Body of pancreas (tissue), 4 donors: ENCODE measurements around the gene FCHSD2.

Experiments used
- POLR2A ChIP-seq, 3 donors: fragments of 450-650 bp; IDR thresholded peaks; one replicate each; pipeline ENCODE4 v1.6.1; 2016; ENCODE audit warnings: antibody characterized with exemption in 3 of 3, mild to moderate bottlenecking in 2 of 3
- TF ChIP-seq, protein P1 (sequence below), 7 experiments: fragments of 450-650 bp in 4 of 7; fragments of 200-600 bp in 3 of 7; sonication (generic) in 3 of 7; IDR thresholded peaks; one replicate each; pipeline ENCODE4 v1.5.1; 2016 to 2019; ENCODE audit warnings: antibody characterized with exemption in 7 of 7

DNA sequence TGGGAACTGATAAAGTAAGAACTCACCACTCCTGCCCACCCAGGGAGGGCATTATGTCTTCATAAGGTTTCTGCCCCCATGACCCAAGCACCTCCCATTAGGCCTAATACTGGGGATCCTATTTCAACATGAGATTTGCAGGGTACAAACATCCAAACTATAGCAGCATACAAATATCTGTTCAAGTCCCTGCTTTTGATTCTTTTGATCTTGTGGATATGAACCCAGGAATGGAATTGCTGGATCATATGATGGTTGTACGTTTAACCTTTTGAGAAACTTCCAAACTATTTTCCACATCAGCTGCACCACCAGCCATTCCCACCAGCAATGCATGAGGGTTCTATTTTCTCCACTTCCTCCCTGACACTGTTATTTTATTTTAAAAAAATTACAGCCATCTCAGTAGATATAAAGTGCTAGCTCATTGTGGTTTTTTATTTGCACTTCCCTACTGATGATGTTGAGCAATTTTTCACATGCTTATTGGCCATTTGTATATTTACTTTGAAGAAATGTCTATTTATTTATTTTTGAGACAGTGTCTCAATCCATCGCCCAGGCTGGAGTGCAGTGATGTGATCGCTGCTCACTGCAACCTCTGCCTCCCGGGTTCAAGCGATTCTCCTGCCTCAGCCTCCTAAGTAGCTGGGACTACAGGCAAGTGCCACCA is 335.0 kb downstream of the FCHSD2 start:
- TF ChIP-seq, protein P1, sequence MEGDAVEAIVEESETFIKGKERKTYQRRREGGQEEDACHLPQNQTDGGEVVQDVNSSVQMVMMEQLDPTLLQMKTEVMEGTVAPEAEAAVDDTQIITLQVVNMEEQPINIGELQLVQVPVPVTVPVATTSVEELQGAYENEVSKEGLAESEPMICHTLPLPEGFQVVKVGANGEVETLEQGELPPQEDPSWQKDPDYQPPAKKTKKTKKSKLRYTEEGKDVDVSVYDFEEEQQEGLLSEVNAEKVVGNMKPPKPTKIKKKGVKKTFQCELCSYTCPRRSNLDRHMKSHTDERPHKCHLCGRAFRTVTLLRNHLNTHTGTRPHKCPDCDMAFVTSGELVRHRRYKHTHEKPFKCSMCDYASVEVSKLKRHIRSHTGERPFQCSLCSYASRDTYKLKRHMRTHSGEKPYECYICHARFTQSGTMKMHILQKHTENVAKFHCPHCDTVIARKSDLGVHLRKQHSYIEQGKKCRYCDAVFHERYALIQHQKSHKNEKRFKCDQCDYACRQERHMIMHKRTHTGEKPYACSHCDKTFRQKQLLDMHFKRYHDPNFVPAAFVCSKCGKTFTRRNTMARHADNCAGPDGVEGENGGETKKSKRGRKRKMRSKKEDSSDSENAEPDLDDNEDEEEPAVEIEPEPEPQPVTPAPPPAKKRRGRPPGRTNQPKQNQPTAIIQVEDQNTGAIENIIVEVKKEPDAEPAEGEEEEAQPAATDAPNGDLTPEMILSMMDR (IDR thresholded peaks at IDR 0.05): no peak
- TF ChIP-seq POLR2A (IDR thresholded peaks at IDR 0.05): no peak
